OCI-M2 (cell line): ENCODE results near the gene ALMS1.
"Not testable (repeated sequence)": the region's sequence is repeated elsewhere in the genome, so short reads cannot be mapped to it uniquely, and the experiment has no call there.

Source experiments
- DNase-seq: peaks from one replicate; lab custom pipeline; 2025; ENCODE audit not compliant: unreplicated experiment; lab: John Stamatoyannopoulos, UW

Gene ALMS1

GRCh38 chr2:73610111-73610510 lies 224.5 kb downstream of the ALMS1 start:
- no peak for DNase-seq

- no peak for DNase-seq
These were observed 225.6 kb downstream of the ALMS1 start for GRCh38 chr2:73611193-73611592.

GRCh38 chr2:73611867-73612266 lies 226.2 kb downstream of the ALMS1 start:
- no peak for DNase-seq

GRCh38 chr2:73614105-73614504 lies 228.5 kb downstream of the ALMS1 start:
- DNase-seq: no peak

- no peak for DNase-seq
These were observed 229.4 kb downstream of the ALMS1 start for GRCh38 chr2:73614997-73615396.

- not testable (repeated sequence) for DNase-seq
These were observed 234.3 kb downstream of the ALMS1 start for GRCh38 chr2:73619925-73620324.

GRCh38 chr2:73624036-73624435 lies 238.4 kb downstream of the ALMS1 start:
- DNase-seq: not testable (repeated sequence)

- DNase-seq: not testable (repeated sequence)
These were observed 239.0 kb downstream of the ALMS1 start for GRCh38 chr2:73624625-73625024.

- DNase-seq: not testable (repeated sequence)
These were observed 240.6 kb downstream of the ALMS1 start for GRCh38 chr2:73626237-73626636.

GRCh38 chr2:73628493-73628892 lies 242.9 kb downstream of the ALMS1 start:
- not testable (repeated sequence) for DNase-seq

GRCh38 chr2:73630662-73631266 lies 245.1 kb downstream of the ALMS1 start:
- not testable (repeated sequence) for DNase-seq

- not testable (repeated sequence) for DNase-seq
These were observed 251.3 kb downstream of the ALMS1 start for GRCh38 chr2:73636977-73637376.

GRCh38 chr2:73638429-73638828 lies 252.8 kb downstream of the ALMS1 start:
- DNase-seq: no peak

GRCh38 chr2:73640511-73640911 lies 254.9 kb downstream of the ALMS1 start:
- DNase-seq: no peak

- no peak for DNase-seq
These were observed 255.5 kb downstream of the ALMS1 start for GRCh38 chr2:73640946-73641766.

- no peak for DNase-seq
These were observed 256.1 kb downstream of the ALMS1 start for GRCh38 chr2:73641767-73642062.

- no peak for DNase-seq
These were observed 256.8 kb downstream of the ALMS1 start, which contains the start of gene NAT8 for GRCh38 chr2:73642338-73643018. Gene NAT8 (minus strand): TSS chr2:73642422. CDS start chr2:73641628, 794 bp downstream.

- DNase-seq: not testable (repeated sequence)
These were observed 262.1 kb downstream of the ALMS1 start for GRCh38 chr2:73647690-73648089.

- DNase-seq: no peak
These were observed 266.1 kb downstream of the ALMS1 start for GRCh38 chr2:73651591-73652230.

GRCh38 chr2:73652348-73652747 lies 266.7 kb downstream of the ALMS1 start:
- DNase-seq: no peak

- DNase-seq: no peak
These were observed 268.5 kb downstream of the ALMS1 start for GRCh38 chr2:73654175-73654574.
